Psoas muscle (tissue), 8 donors: Measurements from ENCODE around the gene NFIB. TPM values are rescaled to one million over a fixed set of nuclear protein-coding genes. Genes with fewer than 3 reads are reported as not detected.
A peak's percentile ranks its signal among the peaks of the same experiment; 100 is the strongest.

Experiments
- ATAC-seq, 4 donors: fragments of 200-7000 bp; cut with Tn5 transposase; one replicate each; pipeline ENCODE4 v1.9.1; 2020; ENCODE audit warnings: moderate library complexity in 3 of 4, mild to moderate bottlenecking in 2 of 4
- DNase-seq, 2 donors: peaks; one replicate each; pipeline ENCODE4 v3.0.0-alpha.2; 2020
- H3K27ac ChIP-seq: fragments of 200-600 bp; one replicate; pipeline ENCODE4 v1.8.0; 2022
- H3K27me3 ChIP-seq, 3 donors: fragments of 200-600 bp in 1 of 3; one replicate each; pipeline versions ENCODE4 v1.6.1 to v1.8.0; 2013 to 2022; ENCODE audit warnings: low read length in 2 of 3, mild to moderate bottlenecking in 2 of 3, moderate library complexity in 1 of 3; ENCODE audit not compliant: insufficient read depth in 3 of 3
- H3K36me3 ChIP-seq, 2 donors: fragments of 200-600 bp in 1 of 2; one replicate each; pipeline versions ENCODE4 v1.6.1 to v1.8.0; 2013 to 2022; ENCODE audit warnings: low read depth in 1 of 2, mild to moderate bottlenecking in 1 of 2, moderate library complexity in 1 of 2; ENCODE audit not compliant: insufficient read depth in 1 of 2
- H3K4me1 ChIP-seq: fragments of 200-600 bp; one replicate; pipeline ENCODE4 v1.8.0; 2022
- H3K4me3 ChIP-seq: fragments of 200-600 bp; one replicate; pipeline ENCODE4 v1.8.0; 2022; ENCODE audit warnings: mild to moderate bottlenecking
- H3K9me3 ChIP-seq: fragments of 200-600 bp; one replicate; pipeline ENCODE4 v1.8.0; 2022
- WGBS, 3 donors: extraction: QIAGEN DNeasy Blood & Tissue Kit; methylation state at CpG; one replicate each; pipeline versions ENCODE4 v1.1.6 to v1.1.7; 2013; 5-methylcytosine and 5-hydroxymethylcytosine counted together
- intact Hi-C, 2 donors: fragments of 100-400 bp; cut with DNase I; formaldehyde crosslinking; loops; one replicate each; pipeline versions ENCODE4 v1.11.0 to v1.14.2; 2022
- polyA plus RNA-seq, 3 donors: library from polyadenylated mRNA; stranded (reverse); fragments of 200-250 nt; gene quantifications; one replicate each; pipeline ENCODE4 v1.2.3, GENCODE V29; 2013
- total RNA-seq, 4 donors: library from RNA; stranded (reverse); fragmentation: NEBNext Ultra II Directional in 2 of 4; extraction: Animal tissue kit (Norgen Biotek cat#: 25700) in 2 of 4; gene quantifications; one replicate each; pipeline versions ENCODE4 v1.2.1 to v1.2.4, GENCODE V29; 2021 to 2023
- TF ChIP-seq, protein P1 (sequence below): fragments of 200-600 bp; IDR thresholded peaks from one replicate; pipeline ENCODE4 v1.8.0; 2022; ENCODE audit warnings: antibody characterized with exemption
- donor health status: healthy with polysubstance abuse.
- donor health status: DM: no; HTN: no; CAD: no; lungs with moderate emphysema.
- donor health status: Bipolar disorder and iron deficiency.
- donor health status: healthy.
- donor health status: DM: yes; HTN: yes; CAD: no.
- donor health status: DM: no; HTN: no; CAD: no.
- donor health status: DM: no; HTN: no; CAD: no.
- donor health status: DM: yes; HTN: yes; CAD: no.

NFIB gene
- total and polyA plus RNA-seq, 7 donors = 5.8 to 65.1 (median 35.0) TPM

DNA sequence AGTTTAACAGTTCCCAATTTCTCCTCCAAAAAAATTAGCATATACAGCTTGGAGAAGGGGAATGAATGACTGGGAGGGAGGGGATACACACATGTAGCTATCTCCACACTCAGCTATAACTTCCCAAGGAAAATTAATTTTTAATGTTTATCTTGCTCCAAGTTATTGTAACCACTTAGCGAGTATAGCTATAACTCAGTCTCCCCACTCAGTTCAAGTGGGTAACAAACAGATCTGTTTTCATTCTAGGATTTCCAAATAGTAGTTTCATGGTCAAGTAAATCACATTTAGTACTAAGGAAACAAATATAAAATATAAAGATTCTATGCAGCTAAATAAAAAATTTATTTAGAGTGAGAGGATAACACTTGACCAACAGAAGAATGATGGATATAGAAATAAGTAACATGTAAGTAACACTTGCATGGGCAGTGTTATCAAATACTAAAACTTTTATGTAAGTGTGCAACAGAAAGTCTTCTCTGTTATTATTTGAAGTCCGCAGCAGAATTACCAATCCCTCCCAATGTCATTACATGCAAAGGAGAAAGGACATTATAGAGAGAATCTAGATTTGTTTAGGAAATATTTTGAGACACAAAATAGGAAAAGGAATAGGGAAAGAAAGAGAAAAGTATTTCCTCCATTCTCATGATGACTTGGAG, 10.2 kb upstream of the NFIB start:
- WGBS, 3 donors = 39 to 55% (median 44%) methylated on average over 2 of the region's 2 CpGs
- TF ChIP-seq, protein P1, sequence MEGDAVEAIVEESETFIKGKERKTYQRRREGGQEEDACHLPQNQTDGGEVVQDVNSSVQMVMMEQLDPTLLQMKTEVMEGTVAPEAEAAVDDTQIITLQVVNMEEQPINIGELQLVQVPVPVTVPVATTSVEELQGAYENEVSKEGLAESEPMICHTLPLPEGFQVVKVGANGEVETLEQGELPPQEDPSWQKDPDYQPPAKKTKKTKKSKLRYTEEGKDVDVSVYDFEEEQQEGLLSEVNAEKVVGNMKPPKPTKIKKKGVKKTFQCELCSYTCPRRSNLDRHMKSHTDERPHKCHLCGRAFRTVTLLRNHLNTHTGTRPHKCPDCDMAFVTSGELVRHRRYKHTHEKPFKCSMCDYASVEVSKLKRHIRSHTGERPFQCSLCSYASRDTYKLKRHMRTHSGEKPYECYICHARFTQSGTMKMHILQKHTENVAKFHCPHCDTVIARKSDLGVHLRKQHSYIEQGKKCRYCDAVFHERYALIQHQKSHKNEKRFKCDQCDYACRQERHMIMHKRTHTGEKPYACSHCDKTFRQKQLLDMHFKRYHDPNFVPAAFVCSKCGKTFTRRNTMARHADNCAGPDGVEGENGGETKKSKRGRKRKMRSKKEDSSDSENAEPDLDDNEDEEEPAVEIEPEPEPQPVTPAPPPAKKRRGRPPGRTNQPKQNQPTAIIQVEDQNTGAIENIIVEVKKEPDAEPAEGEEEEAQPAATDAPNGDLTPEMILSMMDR = no peak
- H3K4me1 ChIP-seq = peaks cover 63% of the 10 kb centered on the region
- H3K27me3 ChIP-seq = no peaks in the 10 kb centered on the region
- intact Hi-C loops = loop anchor here in 1 of 2 donors (2.0 kb wide), 1 partner anchor 13 kb away; no protein-coding TSS in a partner anchor
- no peaks in the 10 kb centered on the region for H3K36me3 ChIP-seq
- DNase-seq (no peak), ATAC-seq (no peak)
- peak overlapping the region; percentile 99 for H3K27ac ChIP-seq
- peak overlapping the region; percentile 93 for H3K4me3 ChIP-seq
- no peaks in the 10 kb centered on the region for H3K9me3 ChIP-seq

DNA sequence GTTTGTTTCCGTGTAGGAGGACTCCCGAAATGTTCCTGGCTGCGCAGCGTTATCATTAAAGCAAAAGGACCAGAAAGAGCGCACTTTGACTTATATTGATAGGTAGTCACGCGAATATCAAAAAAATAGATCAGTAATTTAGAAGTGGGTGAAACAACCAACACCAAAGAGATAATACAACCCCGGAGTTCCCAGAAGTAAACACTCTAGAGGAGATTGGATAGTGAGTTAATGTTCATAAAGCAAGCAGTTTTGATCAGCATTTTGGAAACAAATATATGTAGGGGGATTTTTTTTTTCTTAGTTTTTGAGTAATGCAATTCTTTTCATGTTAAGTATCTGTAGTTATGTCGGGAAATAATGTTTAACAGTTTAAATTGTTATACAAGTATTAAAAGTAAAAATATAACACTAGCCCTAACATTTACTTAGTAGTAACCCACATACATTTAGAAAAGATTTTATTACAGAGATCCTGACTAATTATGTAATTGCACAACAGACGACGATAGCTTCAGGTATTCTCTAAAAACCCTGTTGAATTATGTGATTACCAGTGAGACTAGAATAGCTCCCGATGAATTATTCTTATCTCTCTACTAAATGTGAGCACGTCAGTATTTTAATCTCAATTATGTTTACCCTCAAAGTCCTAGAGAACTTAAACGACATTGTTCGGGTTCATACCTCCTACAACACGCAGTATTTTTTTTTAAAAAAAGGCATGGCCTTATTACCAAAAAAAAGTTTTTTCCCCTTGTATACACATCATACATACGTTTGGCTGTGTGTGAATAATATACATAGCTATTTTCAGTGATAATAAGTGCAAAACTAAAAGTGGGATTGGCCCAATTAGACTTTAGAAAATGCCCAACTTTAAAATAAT, 9.4 kb upstream of the NFIB start:
- Histone ChIP-seq H3K36me3 (no peaks in the 10 kb centered on the region), H3K9me3 (no peaks in the 10 kb centered on the region), H3K4me3 (peak overlapping the region; percentile 93), H3K27ac (peak overlapping the region; percentile 99), H3K4me1 (peaks cover 70% of the 10 kb centered on the region), H3K27me3 (no peaks in the 10 kb centered on the region)
- ATAC-seq (peak in 2 of 4 donors; percentile 13 to 14), DNase-seq (no peak)
- intact Hi-C loops = no loop called here
- TF ChIP-seq, protein P1 = no peak
- WGBS, 3 donors = 6 to 10% (median 8%) methylated on average over 17 of the region's 17 CpGs

DNA sequence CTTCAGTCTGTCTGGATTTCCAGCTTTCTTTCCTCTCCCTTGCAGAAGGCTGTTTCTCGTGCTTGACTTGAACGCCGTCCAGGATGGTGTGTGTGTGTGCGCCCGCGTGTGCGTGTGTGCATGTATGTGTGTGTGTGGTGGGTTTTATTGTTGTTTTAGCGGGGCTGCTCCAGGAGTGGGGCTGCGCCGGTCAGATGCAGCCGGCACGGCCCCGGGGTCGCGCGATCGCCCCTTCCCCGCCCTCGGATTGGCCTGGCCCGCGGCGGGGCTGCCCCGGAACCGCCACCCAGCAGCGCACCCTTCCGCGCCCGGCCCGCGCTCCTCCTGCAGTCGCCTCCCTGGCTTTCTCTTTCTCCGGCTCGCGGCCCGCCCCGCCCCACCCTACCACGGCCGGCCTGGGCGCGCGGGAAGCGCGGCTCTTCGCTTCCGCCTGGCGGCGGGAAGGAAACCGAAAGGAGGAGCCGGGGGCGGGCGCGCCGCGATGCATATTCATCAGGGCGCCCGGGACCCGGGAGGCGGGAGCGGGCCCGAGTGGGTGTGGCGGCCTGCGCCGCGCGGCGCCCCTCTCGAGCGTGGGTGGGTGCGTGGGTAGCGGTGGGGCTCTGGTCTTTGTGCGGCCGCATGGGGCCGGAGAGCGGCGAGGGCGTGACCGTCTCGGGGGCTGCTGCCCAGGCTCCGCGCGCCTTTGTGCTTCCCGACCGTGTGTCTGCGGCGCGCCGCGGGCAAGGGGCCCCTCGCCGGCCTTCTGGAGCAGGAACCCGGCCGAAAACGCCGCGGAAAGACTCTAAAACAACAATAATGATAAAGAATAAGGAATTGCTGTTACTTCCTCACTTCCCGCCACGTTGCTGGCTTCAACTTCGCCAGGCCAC, 8.5 kb upstream of the NFIB start:
- H3K4me1 ChIP-seq = peaks cover 71% of the 10 kb centered on the region

DNA sequence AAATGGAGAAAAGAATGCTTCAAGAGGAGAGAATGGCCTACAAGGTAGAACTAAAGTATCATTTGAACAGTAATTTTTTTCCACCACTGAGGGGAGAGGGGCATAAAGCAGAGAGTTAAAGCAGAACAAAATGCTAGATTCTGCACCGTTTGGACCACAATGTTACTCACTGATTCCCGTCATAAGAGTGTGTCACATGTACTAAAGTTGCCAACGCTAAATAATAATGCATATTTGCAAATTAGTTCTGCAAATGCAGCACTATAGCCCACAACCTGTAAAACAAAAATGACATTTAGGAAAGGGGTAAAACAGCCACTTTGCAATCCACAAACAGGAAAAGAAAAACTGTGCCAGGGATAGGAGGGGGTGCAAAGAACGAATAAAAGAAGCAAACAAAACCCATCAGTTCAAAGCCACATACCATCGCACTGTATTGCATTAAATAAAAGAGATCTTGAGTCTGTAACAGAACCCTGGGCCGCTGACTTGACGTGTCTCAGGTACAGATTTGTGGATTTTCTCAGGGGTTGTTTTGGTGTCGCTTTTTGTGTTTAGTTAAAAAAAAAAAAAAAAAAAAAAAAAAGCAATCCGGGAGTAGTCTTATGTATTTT, 7.7 kb upstream of the NFIB start:
- ATAC-seq = no peak
- H3K27ac ChIP-seq = peak overlapping the region; percentile 99
- DNase-seq = no peak
- H3K36me3 ChIP-seq = no peaks in the 10 kb centered on the region
- 1 to 4% (median 1%) methylated on average over 9 of the region's 9 CpGs for WGBS, 3 donors
- no peaks in the 10 kb centered on the region for H3K9me3 ChIP-seq
- H3K4me1 ChIP-seq = peaks cover 66% of the 10 kb centered on the region
- intact Hi-C loops = no loop called here
- TF ChIP-seq, protein P1 = no peak
- no peaks in the 10 kb centered on the region for H3K27me3 ChIP-seq
- peak overlapping the region; percentile 93 for H3K4me3 ChIP-seq

More for the DNA sequence above, 8.5 kb upstream of the NFIB start:
- Histone ChIP-seq H3K9me3 (no peaks in the 10 kb centered on the region), H3K27me3 (no peaks in the 10 kb centered on the region), H3K27ac (peak overlapping the region; percentile 99), H3K4me3 (peak overlapping the region; percentile 93), H3K36me3 (no peaks in the 10 kb centered on the region)
- intact Hi-C loops = no loop called here
- 0 to 1% (median 1%) methylated on average over 68 to 98 of the region's 98 CpGs for WGBS, 3 donors
- ATAC-seq = peak; percentile 85 to 91 (median 88)
- peak; percentile 95 to 96 for DNase-seq
- TF ChIP-seq, protein P1 = peak; percentile 46
